Measurements from ENCODE around the gene ARID4B.
"Not testable (repeated sequence)": the region's sequence is repeated elsewhere in the genome, so short reads cannot be mapped to it uniquely, and the experiment has no call there.

The ARID4B gene

GRCh38 chr1:235297579-235297978, 30.4 kb downstream of the ARID4B start:
- DNase-seq (ENCODE audit: low read depth in 2 of 2, low spot score in 1 of 2) = no peak

GRCh38 chr1:235296729-235297128, 31.2 kb downstream of the ARID4B start:
- DNase-seq (ENCODE audit: low read depth in 2 of 2, low spot score in 1 of 2) = no peak

- no peak for DNase-seq (ENCODE audit: low read depth in 2 of 2, low spot score in 1 of 2)
These were observed 32.1 kb downstream of the ARID4B start for GRCh38 chr1:235295902-235296350.

- DNase-seq (ENCODE audit: low read depth in 2 of 2, low spot score in 1 of 2) = no peak
These were observed 34.5 kb downstream of the ARID4B start for GRCh38 chr1:235293322-235293942.

- no peak for DNase-seq (ENCODE audit: low read depth in 2 of 2, low spot score in 1 of 2)
These were observed 35.2 kb downstream of the ARID4B start for GRCh38 chr1:235292790-235293189.

- DNase-seq (ENCODE audit: low read depth in 2 of 2, low spot score in 1 of 2) = no peak
These were observed 36.3 kb downstream of the ARID4B start for GRCh38 chr1:235291599-235292091.

GRCh38 chr1:235290740-235291502, 37.1 kb downstream of the ARID4B start:
- no peak for DNase-seq (ENCODE audit: low read depth in 2 of 2, low spot score in 1 of 2)

- no peak for DNase-seq (ENCODE audit: low read depth in 2 of 2, low spot score in 1 of 2)
These were observed 37.9 kb downstream of the ARID4B start for GRCh38 chr1:235289859-235290739.

- no peak for DNase-seq (ENCODE audit: low read depth in 2 of 2, low spot score in 1 of 2)
These were observed 40.6 kb downstream of the ARID4B start for GRCh38 chr1:235287208-235287882.

- DNase-seq (ENCODE audit: low read depth in 2 of 2, low spot score in 1 of 2) = no peak
These were observed 41.3 kb downstream of the ARID4B start for GRCh38 chr1:235286667-235287066.

- DNase-seq (ENCODE audit: low read depth in 2 of 2, low spot score in 1 of 2) = no peak
These were observed 43.7 kb downstream of the ARID4B start for GRCh38 chr1:235284231-235284769.

GRCh38 chr1:235283636-235284035, 44.3 kb downstream of the ARID4B start:
- not testable (repeated sequence) for DNase-seq (ENCODE audit: low read depth in 2 of 2, low spot score in 1 of 2)

- DNase-seq (ENCODE audit: low read depth in 2 of 2, low spot score in 1 of 2) = no peak
These were observed 47.5 kb downstream of the ARID4B start for GRCh38 chr1:235280467-235280866.

GRCh38 chr1:235279694-235280093, 48.3 kb downstream of the ARID4B start:
- DNase-seq (ENCODE audit: low read depth in 2 of 2, low spot score in 1 of 2) = no peak

- no peak for DNase-seq (ENCODE audit: low read depth in 2 of 2, low spot score in 1 of 2)
These were observed 49.1 kb downstream of the ARID4B start for GRCh38 chr1:235278915-235279292.

GRCh38 chr1:235278233-235278914, 49.6 kb downstream of the ARID4B start:
- no peak for DNase-seq (ENCODE audit: low read depth in 2 of 2, low spot score in 1 of 2)

GRCh38 chr1:235277709-235278108, 50.3 kb downstream of the ARID4B start:
- DNase-seq (ENCODE audit: low read depth in 2 of 2, low spot score in 1 of 2) = no peak

GRCh38 chr1:235275836-235276235, 52.1 kb downstream of the ARID4B start:
- DNase-seq (ENCODE audit: low read depth in 2 of 2, low spot score in 1 of 2) = no peak

- DNase-seq (ENCODE audit: low read depth in 2 of 2, low spot score in 1 of 2) = no peak
These were observed 52.8 kb downstream of the ARID4B start for GRCh38 chr1:235275223-235275622.

GRCh38 chr1:235272851-235273250, 55.1 kb downstream of the ARID4B start:
- no peak for DNase-seq (ENCODE audit: low read depth in 2 of 2, low spot score in 1 of 2)

Measured in stimulated activated CD8-positive, alpha-beta memory T cell treated with anti-CD3 and anti-CD28 coated beads, Interleukin-4, amount 100 ng/mL, for 4 hours (primary cell).